K562 (cell line): ENCODE results near the gene NUBP2. TPM values are rescaled to one million over a fixed set of nuclear protein-coding genes. Genes with fewer than 3 reads are reported as not detected.

Experiments
- ARHGAP35 ChIP-seq: fragments of 450-650 bp; IDR thresholded peaks from 2 replicates; pipeline ENCODE4 v1.6.1; 2018; ENCODE audit not compliant: partially characterized antibody
- BCOR ChIP-seq: fragments of 450-650 bp; IDR thresholded peaks from 2 replicates; pipeline ENCODE4 v1.6.1; 2016
- BRCA1 ChIP-seq, 2 experiments: fragments of 450-650 bp in 1 of 2; sonication (generic) in 1 of 2; formaldehyde crosslinking in 1 of 2; IDR thresholded peaks; 2 replicates each; pipeline versions ENCODE4 v1.5.0 to v1.6.1; 2017 to 2020; ENCODE audit warnings: mild to moderate bottlenecking in 1 of 2, missing genetic modification reagents in 1 of 2
- DEAF1 ChIP-seq: fragments of 450-650 bp; formaldehyde crosslinking; IDR thresholded peaks from 2 replicates; pipeline ENCODE4 v1.4.0; 2020; ENCODE audit warnings: mild to moderate bottlenecking, moderate library complexity
- FOXA1 ChIP-seq: fragments of 450-650 bp; IDR thresholded peaks from 2 replicates; pipeline ENCODE4 v1.6.1; 2016; ENCODE audit warnings: mild to moderate bottlenecking, borderline replicate concordance
- GTF3C2 ChIP-seq: IDR thresholded peaks from 3 replicates; pipeline ENCODE4 v1.6.1; 2011; ENCODE audit warnings: borderline replicate concordance, mild to moderate bottlenecking, moderate library complexity; ENCODE audit not compliant: insufficient read length; ENCODE audit errors: extremely low read depth
- HLTF ChIP-seq: fragments of 450-650 bp; IDR thresholded peaks from 2 replicates; pipeline ENCODE4 v1.6.1; 2016
- JUNB ChIP-seq: fragments of 450-650 bp; formaldehyde crosslinking; conservative IDR thresholded peaks from 2 replicates; pipeline ENCODE4 v1.4.0; 2020; ENCODE audit warnings: mild to moderate bottlenecking
- KAT7 ChIP-seq: sonication (generic); formaldehyde crosslinking; IDR thresholded peaks from 2 replicates; pipeline ENCODE4 v1.8.0; 2022; ENCODE audit warnings: missing genetic modification reagents, mild to moderate bottlenecking, borderline replicate concordance
- L3MBTL2 ChIP-seq: fragments of 450-650 bp; IDR thresholded peaks from 2 replicates; pipeline ENCODE4 v1.6.1; 2016; ENCODE audit warnings: mild to moderate bottlenecking, moderate library complexity
- PHF20 ChIP-seq: fragments of 450-650 bp; IDR thresholded peaks from 2 replicates; pipeline ENCODE4 v1.6.1; 2018; ENCODE audit not compliant: partially characterized antibody
- RFX1 ChIP-seq: fragments of 450-650 bp; IDR thresholded peaks from 2 replicates; pipeline ENCODE4 v1.6.1; 2016; ENCODE audit warnings: mild to moderate bottlenecking, moderate library complexity
- RHOXF2B ChIP-seq: fragments of 250-450 bp; sonication (Bioruptor Pico); conservative IDR thresholded peaks from 2 replicates; pipeline ENCODE4 v1.5.1; 2021
- SMARCC2 ChIP-seq: fragments of 450-650 bp; IDR thresholded peaks from 2 replicates; pipeline ENCODE4 v1.6.1; 2017; ENCODE audit warnings: antibody characterized with exemption, moderate library complexity, mild to moderate bottlenecking, low read depth
- TOE1 ChIP-seq, 2 experiments: fragments of 450-650 bp in 1 of 2; sonication (generic) in 1 of 2; formaldehyde crosslinking in 1 of 2; IDR thresholded peaks; 2 replicates each; pipeline versions ENCODE4 v1.7.1 to v1.8.0; 2016 to 2022; ENCODE audit warnings: borderline replicate concordance in 2 of 2, mild to moderate bottlenecking in 2 of 2, antibody characterized with exemption in 1 of 2, inconsistent platforms in 1 of 2, low read depth in 1 of 2, missing genetic modification reagents in 1 of 2, moderate library complexity in 1 of 2
- ZC3H11A ChIP-seq: IDR thresholded peaks from 2 replicates; pipeline ENCODE4 v1.6.1; 2012; ENCODE audit warnings: low read depth, low read length, improper control_type of control experiment
- ZFX ChIP-seq: sonication (generic); formaldehyde crosslinking; IDR thresholded peaks from 2 replicates; pipeline ENCODE4 v1.8.0; 2022; ENCODE audit warnings: mild to moderate bottlenecking, missing genetic modification reagents, moderate library complexity
- ZNF165 ChIP-seq: fragments of 250-450 bp; sonication (Bioruptor Pico); IDR thresholded peaks from 2 replicates; pipeline ENCODE4 v1.4.0; 2020; ENCODE audit warnings: borderline replicate concordance
- ZNF280A ChIP-seq: fragments of 450-650 bp; IDR thresholded peaks from 2 replicates; pipeline ENCODE4 v1.6.1; 2018; ENCODE audit warnings: mild to moderate bottlenecking, low read depth; ENCODE audit not compliant: partially characterized antibody
- ZNF408 ChIP-seq: fragments of 250-450 bp; sonication (Bioruptor Pico); IDR thresholded peaks from 2 replicates; pipeline ENCODE4 v1.4.0; 2020; ENCODE audit warnings: low read depth, mild to moderate bottlenecking, moderate library complexity
- ZNF717 ChIP-seq: fragments of 250-450 bp; sonication (Bioruptor Pico); IDR thresholded peaks from 2 replicates; pipeline ENCODE4 v1.5.0; 2021
- polyA plus RNA-seq, 8 experiments: library from polyadenylated mRNA; depleted of rRNA in 4 of 8; stranded (reverse) in 5 of 8; unstranded in 3 of 8; fragments of >200 nt; fragmentation: Nextera tagmentation in 2 of 8; fragmentation: Illumina TruSeq in 1 of 8; extraction: Ambion mirVana in 2 of 8; extraction: Trizol in 1 of 8; gene quantifications; 2 replicates each; pipeline versions ENCODE4 v1.2.1 to v1.2.3, GENCODE V29; 2011 to 2014; ENCODE audit warnings: inconsistent platforms in 1 of 8, missing spikeins in 1 of 8
- total RNA-seq, 7 experiments: library from RNA; depleted of rRNA in 6 of 7; stranded (reverse); fragments of >200 nt in 6 of 7; fragmentation: Illumina TruSeq in 2 of 7; extraction: Trizol in 2 of 7; gene quantifications; 2 replicates each; pipeline versions ENCODE4 v1.2.1 to v1.2.3, GENCODE V29; 2011 to 2021; ENCODE audit warnings: low replicate concordance in 1 of 7
- TF ChIP-seq, protein P1 (sequence below): fragments of 250-450 bp; sonication (Bioruptor Pico); IDR thresholded peaks from 2 replicates; pipeline ENCODE4 v1.6.1; 2021; ENCODE audit warnings: mild to moderate bottlenecking

The NUBP2 gene
- total and polyA plus RNA-seq, 9 of the 15 experiments (the other 6 are each of a cell fraction or from before 2014, with no cell fraction given) = 1.8 to 115 (median 24.0) TPM

DNA sequence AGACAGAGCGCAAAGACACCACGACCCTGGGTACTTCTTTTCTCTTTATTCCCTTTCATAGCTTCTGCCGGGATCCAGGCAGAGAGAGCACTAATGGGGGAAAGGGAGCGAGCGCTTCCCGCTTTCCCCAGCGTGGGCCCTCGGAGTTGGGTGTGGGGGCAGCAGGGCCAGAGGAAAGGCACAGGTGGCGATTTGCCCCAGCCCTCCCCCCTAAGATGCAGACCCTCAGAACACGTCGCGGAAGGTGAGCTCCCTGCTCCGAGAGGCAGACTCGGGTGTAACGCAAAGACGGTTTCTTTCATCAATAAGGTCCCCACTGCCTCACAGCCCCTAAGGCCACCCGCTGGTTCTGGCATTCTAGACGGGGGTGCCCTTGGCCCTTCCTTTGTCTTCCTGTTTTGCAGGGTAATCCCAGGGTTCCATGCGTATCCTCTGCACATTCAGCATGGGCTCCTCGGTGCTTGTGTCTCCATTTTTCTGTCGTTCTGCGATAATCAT, 10.8 kb upstream of the NUBP2 start (continued):
- TF ChIP-seq, protein P1, sequence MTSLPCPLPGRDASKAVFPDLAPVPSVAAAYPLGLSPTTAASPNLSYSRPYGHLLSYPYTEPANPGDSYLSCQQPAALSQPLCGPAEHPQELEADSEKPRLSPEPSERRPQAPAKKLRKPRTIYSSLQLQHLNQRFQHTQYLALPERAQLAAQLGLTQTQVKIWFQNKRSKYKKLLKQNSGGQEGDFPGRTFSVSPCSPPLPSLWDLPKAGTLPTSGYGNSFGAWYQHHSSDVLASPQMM (CRISPR knock-in tag) = no peak
- no peak for TF ChIP-seq ZNF280A
- TF ChIP-seq FOXA1 = no peak
- TF ChIP-seq RFX1 = no peak
- TF ChIP-seq L3MBTL2 = no peak
- no peak for TF ChIP-seq DEAF1 (CRISPR knock-in tag)
- no peak for TF ChIP-seq SMARCC2
- TF ChIP-seq ZNF408 (CRISPR knock-in tag) = no peak
- TF ChIP-seq KAT7 = 0 out of 2 replicates have a peak, but pooled peaks have one; percentile 17
- no peak for TF ChIP-seq BRCA1 (IDR thresholded peaks at IDR 0.05)
- TF ChIP-seq BRCA1 (CRISPR knock-in tag; IDR thresholded peaks at IDR 0.05) = 0 out of 2 replicates have a peak, but pooled peaks have one; percentile 22
- TF ChIP-seq PHF20 = peak; percentile 7
- TF ChIP-seq ZNF165 (CRISPR knock-in tag) = no peak
- TF ChIP-seq ZFX (CRISPR knock-in tag) = no peak
- TF ChIP-seq ZNF717 (CRISPR knock-in tag) = no peak
- TF ChIP-seq ZC3H11A = no peak
- TF ChIP-seq JUNB (CRISPR knock-in tag) = no peak
- TF ChIP-seq HLTF = no peak
- no peak for TF ChIP-seq GTF3C2
- TF ChIP-seq RHOXF2B (CRISPR knock-in tag) = no peak
- TF ChIP-seq BCOR = no peak
- TF ChIP-seq ARHGAP35 = no peak
- TF ChIP-seq TOE1 (IDR thresholded peaks at IDR 0.05; ENCODE audit: borderline replicate concordance) = no peak; the same call in 1 of the 2 replicates
- no peak for TF ChIP-seq TOE1 (CRISPR knock-in tag; IDR thresholded peaks at IDR 0.05; ENCODE audit: borderline replicate concordance, low read depth)
